Transverse colon (tissue), 4 donors: ENCODE measurements around the gene PUS1. TPM values are rescaled to one million over a fixed set of nuclear protein-coding genes. Genes with fewer than 3 reads are reported as not detected.

Source experiments
- DNase-seq: peaks from one replicate; pipeline ENCODE4 v3.0.0-alpha.2; 2019
- H3K27ac ChIP-seq, 4 donors: fragments of 200-600 bp; sonication (generic); 2 replicates each; pipeline ENCODE4 v1.5.1; 2016 to 2018; ENCODE audit warnings: inconsistent platforms in 4 of 4
- H3K27me3 ChIP-seq: fragments of 200-600 bp; sonication (generic); 2 replicates; pipeline ENCODE4 v1.5.1; 2017; ENCODE audit warnings: inconsistent platforms
- H3K36me3 ChIP-seq, 4 donors: fragments of 200-600 bp; sonication (generic); 2 replicates each; pipeline ENCODE4 v1.5.1; 2017 to 2019; ENCODE audit warnings: inconsistent platforms in 4 of 4
- H3K4me1 ChIP-seq, 4 donors: fragments of 200-600 bp; sonication (generic); 2 replicates each; pipeline ENCODE4 v1.5.1; 2017 to 2020; ENCODE audit warnings: inconsistent platforms in 4 of 4
- H3K4me3 ChIP-seq, 4 donors: fragments of 200-600 bp; sonication (generic); 1 replicate in 1 of 4; 2 replicates in 3 of 4; pipeline versions ENCODE4 v1.5.1 to v1.6.1; 2017 to 2019; ENCODE audit warnings: inconsistent platforms in 4 of 4
- H3K9me3 ChIP-seq, 2 donors: fragments of 200-600 bp; sonication (generic); 2 replicates each; pipeline ENCODE4 v1.5.1; 2017 to 2019; ENCODE audit warnings: inconsistent platforms in 2 of 2
- EP300 ChIP-seq: sonication (generic); formaldehyde crosslinking; IDR thresholded peaks from one replicate; pipeline ENCODE4 v1.6.1; 2017; ENCODE audit warnings: antibody characterized with exemption, low read depth
- POLR2A ChIP-seq: fragments of 450-650 bp; IDR thresholded peaks from one replicate; pipeline ENCODE4 v1.6.1; 2016; ENCODE audit warnings: antibody characterized with exemption, mild to moderate bottlenecking, moderate library complexity
- POLR2AphosphoS5 ChIP-seq, 3 donors: sonication (generic); formaldehyde crosslinking; IDR thresholded peaks; one replicate each; pipeline ENCODE4 v1.6.1; 2016; ENCODE audit warnings: antibody characterized with exemption in 3 of 3
- WGBS, 2 donors: methylation state at CpG; one replicate each; pipeline ENCODE4 v1.1.5; 2018; ENCODE audit warnings: low coverage in 1 of 2; 5-methylcytosine and 5-hydroxymethylcytosine counted together
- in situ Hi-C, 4 donors: fragments of 200-750 bp; cut with MboI; loops; one replicate each; pipeline versions ENCODE4 v1.15.0 to v1.15.1; 2017; ENCODE audit warnings: low sequenced_read_pairs in 3 of 4, low pct_ligation_motif_present in 1 of 4, low pct_unique_long_range_greater_than_20kb in 1 of 4
- intact Hi-C: fragments of 100-400 bp; cut with DNase I; formaldehyde crosslinking; loops from one replicate; pipeline ENCODE4 v1.15.1; 2023; ENCODE audit warnings: low total_unique reads
- total RNA-seq, 4 donors: library from RNA; depleted of rRNA; stranded (reverse); fragments of >200 nt; gene quantifications; one replicate each; pipeline ENCODE4 v1.1.0, GENCODE V29; 2016
- TF ChIP-seq, protein P1 (sequence below), 5 experiments: fragments of 200-600 bp in 3 of 5; fragments of 450-650 bp in 2 of 5; sonication (generic) in 3 of 5; IDR thresholded peaks; 1 replicate in 2 of 5; 2 replicates in 3 of 5; pipeline ENCODE4 v1.5.1; 2016 to 2017; ENCODE audit warnings: antibody characterized with exemption in 5 of 5, inconsistent platforms in 3 of 5, mild to moderate bottlenecking in 2 of 5, moderate library complexity in 1 of 5

PUS1 gene
- total RNA-seq, 4 donors from 2014 or later, result 11.9 to 48.8 (median 23.1) TPM

GRCh38 chr12:131897276-131897675, 31.8 kb upstream of the PUS1 start:
- H3K4me1 ChIP-seq, result peaks cover 14 to 33% (median 26%) of the 10 kb centered on the region in 4 donors
- no peak for DNase-seq
- H3K27ac ChIP-seq, result peak overlapping the region; percentile 93 to 98 (median 94)
- no peaks in the 10 kb centered on the region for H3K36me3 ChIP-seq
- H3K9me3 ChIP-seq, result no peaks in the 10 kb centered on the region
- no peaks in the 10 kb centered on the region for H3K27me3 ChIP-seq
- TF ChIP-seq POLR2A (no peak), EP300 (no peak)
- TF ChIP-seq, protein P1, sequence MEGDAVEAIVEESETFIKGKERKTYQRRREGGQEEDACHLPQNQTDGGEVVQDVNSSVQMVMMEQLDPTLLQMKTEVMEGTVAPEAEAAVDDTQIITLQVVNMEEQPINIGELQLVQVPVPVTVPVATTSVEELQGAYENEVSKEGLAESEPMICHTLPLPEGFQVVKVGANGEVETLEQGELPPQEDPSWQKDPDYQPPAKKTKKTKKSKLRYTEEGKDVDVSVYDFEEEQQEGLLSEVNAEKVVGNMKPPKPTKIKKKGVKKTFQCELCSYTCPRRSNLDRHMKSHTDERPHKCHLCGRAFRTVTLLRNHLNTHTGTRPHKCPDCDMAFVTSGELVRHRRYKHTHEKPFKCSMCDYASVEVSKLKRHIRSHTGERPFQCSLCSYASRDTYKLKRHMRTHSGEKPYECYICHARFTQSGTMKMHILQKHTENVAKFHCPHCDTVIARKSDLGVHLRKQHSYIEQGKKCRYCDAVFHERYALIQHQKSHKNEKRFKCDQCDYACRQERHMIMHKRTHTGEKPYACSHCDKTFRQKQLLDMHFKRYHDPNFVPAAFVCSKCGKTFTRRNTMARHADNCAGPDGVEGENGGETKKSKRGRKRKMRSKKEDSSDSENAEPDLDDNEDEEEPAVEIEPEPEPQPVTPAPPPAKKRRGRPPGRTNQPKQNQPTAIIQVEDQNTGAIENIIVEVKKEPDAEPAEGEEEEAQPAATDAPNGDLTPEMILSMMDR (IDR thresholded peaks at IDR 0.05), result no peak
- intact Hi-C loops (no loop called here), in situ Hi-C loops (no loop called here)
- WGBS, 2 donors, result 90 to 91% methylated on average over 15 to 18 of the region's 18 CpGs
- no peak overlapping the region for H3K4me3 ChIP-seq

DNA sequence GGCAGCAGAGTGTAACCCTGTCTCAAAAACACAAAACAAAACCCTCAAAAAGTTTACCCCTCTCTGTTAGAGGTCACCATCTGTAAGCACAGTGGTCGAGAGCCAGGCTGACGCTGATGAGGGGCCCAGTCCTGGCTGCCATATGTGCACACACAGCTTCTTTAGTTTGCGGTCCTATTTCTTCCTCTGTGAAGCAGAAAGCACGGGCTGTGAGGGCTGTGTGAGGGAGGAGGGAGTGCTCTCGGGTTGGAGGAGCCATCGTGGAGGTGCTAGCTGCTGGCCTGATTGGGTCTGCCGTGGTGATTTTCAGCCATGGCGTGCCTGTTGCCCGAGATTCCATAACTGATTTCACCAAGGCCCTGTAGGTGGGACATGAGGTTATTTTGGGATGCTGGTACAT, 31.2 kb upstream of the PUS1 start:
- intact Hi-C loops (no loop called here), in situ Hi-C loops (no loop called here)
- Histone ChIP-seq H3K4me1 (peaks cover 19 to 37% (median 30%) of the 10 kb centered on the region in 4 donors), H3K36me3 (no peaks in the 10 kb centered on the region), H3K4me3 (no peak overlapping the region), H3K9me3 (no peaks in the 10 kb centered on the region), H3K27ac (peak overlapping the region in 2 of 4 donors; percentile 94 to 98), H3K27me3 (no peaks in the 10 kb centered on the region)
- no peak for DNase-seq
- whole genome bisulfite sequencing, 2 donors, result 88% methylated on average over 9 of the region's 9 CpGs; no CpG with 5 or more reads in 1 of the 2 donors
- TF ChIP-seq, protein P1 (IDR thresholded peaks at IDR 0.05), result no peak
- TF ChIP-seq POLR2AphosphoS5 (IDR thresholded peaks at IDR 0.05), result no peak
- TF ChIP-seq EP300, result no peak
- no peak for TF ChIP-seq POLR2A

DNA sequence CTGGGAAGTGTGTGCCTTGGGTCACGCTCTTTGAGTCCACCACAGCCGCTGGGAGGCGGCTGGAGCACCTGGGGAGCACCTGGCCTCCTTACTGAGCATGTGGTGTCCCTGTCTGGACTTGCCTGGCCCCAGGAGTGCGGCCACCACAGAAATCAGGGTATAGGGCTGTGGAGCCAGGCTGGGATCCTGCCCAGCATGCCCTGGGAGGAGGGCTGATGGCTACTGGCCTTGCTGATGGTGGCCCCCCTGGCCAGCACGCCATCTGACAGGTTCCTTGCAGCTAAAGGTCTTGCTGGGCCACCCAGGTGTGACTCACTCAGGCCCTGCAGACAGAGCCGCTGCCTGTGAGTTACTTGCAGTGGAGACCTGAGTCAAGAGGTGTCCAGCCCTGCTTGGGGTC, 28.7 kb upstream of the PUS1 start:
- 96% methylated on average over 4 of the region's 6 CpGs; no CpG with 5 or more reads in 1 of the 2 donors for WGBS, 2 donors
- H3K27me3 ChIP-seq, result no peaks in the 10 kb centered on the region
- H3K9me3 ChIP-seq, result no peaks in the 10 kb centered on the region
- DNase-seq, result no peak
- no peak overlapping the region for H3K4me3 ChIP-seq
- TF ChIP-seq POLR2AphosphoS5 (IDR thresholded peaks at IDR 0.05), result no peak
- no peak for TF ChIP-seq EP300
- TF ChIP-seq, protein P1 (IDR thresholded peaks at IDR 0.05), result no peak
- no peak for TF ChIP-seq POLR2A
- H3K27ac ChIP-seq, result no peak overlapping the region
- peaks cover 22 to 32% (median 30%) of the 10 kb centered on the region in 4 donors for H3K4me1 ChIP-seq
- H3K36me3 ChIP-seq, result no peaks in the 10 kb centered on the region
- intact Hi-C loops (no loop called here), in situ Hi-C loops (no loop called here)

DNA sequence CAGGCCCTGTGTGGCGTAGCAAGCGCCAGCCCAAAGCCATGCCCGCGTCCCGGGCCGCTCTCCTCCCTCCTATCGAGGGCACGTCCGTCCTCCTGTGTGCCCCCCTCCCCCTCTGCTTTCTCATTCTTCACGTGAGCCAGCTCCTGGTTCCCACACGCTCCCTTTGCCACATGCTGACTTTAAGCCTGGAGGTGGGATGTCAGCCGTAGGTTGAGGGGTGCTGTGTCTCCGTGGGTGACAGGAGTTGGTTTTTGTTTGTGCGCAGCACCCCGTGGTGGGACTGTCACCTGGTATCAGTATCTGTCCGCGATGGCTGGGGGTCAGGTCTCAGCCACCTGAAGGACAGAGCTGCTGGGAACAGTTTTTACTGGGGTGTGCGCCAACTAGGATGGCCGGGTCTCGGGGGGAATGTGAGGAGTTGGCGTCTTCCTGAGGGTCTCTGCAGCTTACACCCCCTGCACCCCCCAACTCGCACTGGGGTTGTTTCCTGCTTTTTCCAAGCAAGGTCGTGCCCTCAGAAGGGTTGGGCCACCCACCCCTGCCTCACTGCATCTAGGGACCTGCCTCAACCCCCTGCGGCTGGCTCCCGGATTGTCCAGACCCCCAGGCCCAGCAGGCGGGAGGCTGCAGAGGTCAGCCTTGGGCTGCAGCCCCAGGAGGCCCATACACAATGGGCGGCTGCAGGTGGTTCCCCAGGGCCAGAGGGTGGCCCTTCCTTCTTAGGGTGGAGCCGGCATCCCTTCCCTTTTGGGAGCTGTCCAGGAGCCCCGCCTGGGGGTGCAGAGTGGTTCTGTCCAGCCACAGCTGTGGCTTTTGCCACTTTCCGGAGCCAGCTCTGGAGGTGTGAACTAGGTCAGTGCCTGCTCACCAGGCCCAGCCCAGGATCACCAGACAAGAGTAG, 27.4 kb upstream of the PUS1 start:
- Histone ChIP-seq H3K4me1 (peaks cover 17 to 24% (median 22%) of the 10 kb centered on the region in 4 donors), H3K9me3 (no peaks in the 10 kb centered on the region), H3K27me3 (no peaks in the 10 kb centered on the region), H3K4me3 (no peak overlapping the region), H3K27ac (no peak overlapping the region), H3K36me3 (no peaks in the 10 kb centered on the region)
- WGBS, 2 donors, result 71 to 100% methylated on average over 3 to 30 of the region's 30 CpGs
- DNase-seq, result no peak
- TF ChIP-seq POLR2A (no peak), EP300 (no peak), POLR2AphosphoS5 (IDR thresholded peaks at IDR 0.05) (no peak)
- TF ChIP-seq, protein P1 (IDR thresholded peaks at IDR 0.05), result no peak
- intact Hi-C loops, result no loop called here
- in situ Hi-C loops, result no loop called here
